GM19035 (cell line): ENCODE results near the gene KMO.

ENCODE experiments used
- ATAC-seq: cut with Tn5 transposase; IDR thresholded peaks from one replicate; pipeline ENCODE4 v1.9.1; 2021; ENCODE audit not compliant: unreplicated experiment

The KMO gene

GRCh38 chr1:241624935-241625334 is 92.8 kb downstream of the KMO start:
- ATAC-seq, result no peak

GRCh38 chr1:241627453-241628259 is 95.5 kb downstream of the KMO start:
- ATAC-seq, result peak; percentile 79

GRCh38 chr1:241630005-241630404 is 97.8 kb downstream of the KMO start:
- ATAC-seq, result no peak

- no peak for ATAC-seq
Measured at GRCh38 chr1:241630476-241630875, 98.3 kb downstream of the KMO start.

- ATAC-seq, result no peak
Measured at GRCh38 chr1:241630899-241631298, 98.7 kb downstream of the KMO start.

GRCh38 chr1:241631674-241632073 is 99.5 kb downstream of the KMO start:
- no peak for ATAC-seq

- ATAC-seq, result no peak
Measured at GRCh38 chr1:241632987-241633386, 100.8 kb downstream of the KMO start.

- ATAC-seq, result no peak
Measured at GRCh38 chr1:241635556-241636152, 103.5 kb downstream of the KMO start.

- no peak for ATAC-seq
Measured at GRCh38 chr1:241636291-241636690, 104.1 kb downstream of the KMO start.

GRCh38 chr1:241637046-241637590 is 104.9 kb downstream of the KMO start:
- no peak for ATAC-seq

GRCh38 chr1:241637604-241638003 is 105.4 kb downstream of the KMO start:
- ATAC-seq, result no peak

GRCh38 chr1:241638099-241638682 is 106.0 kb downstream of the KMO start:
- no peak for ATAC-seq

- ATAC-seq, result no peak
Measured at GRCh38 chr1:241638909-241639622, 106.9 kb downstream of the KMO start.

- peak; percentile 50 for ATAC-seq
Measured at GRCh38 chr1:241639623-241640148, 107.5 kb downstream of the KMO start.

- peak; percentile 90 for ATAC-seq
Measured at GRCh38 chr1:241640149-241640866, 108.1 kb downstream of the KMO start, which contains the start of the genes CHML and OPN3. CHML (minus strand) TSS chr1:241640369; CDS start chr1:241635766, 4,603 bp downstream. OPN3 (minus strand) TSS chr1:241640369; CDS start chr1:241640254, 115 bp downstream.

GRCh38 chr1:241640867-241641622 is 108.9 kb downstream of the KMO start:
- ATAC-seq, result no peak

GRCh38 chr1:241641773-241642592 is 109.8 kb downstream of the KMO start:
- no peak for ATAC-seq

GRCh38 chr1:241642593-241642944 is 110.4 kb downstream of the KMO start:
- ATAC-seq, result no peak

GRCh38 chr1:241644259-241644658 is 112.1 kb downstream of the KMO start:
- ATAC-seq, result no peak
